H9 (cell line): ENCODE measurements around the gene CASK. TPM values are rescaled to one million over a fixed set of nuclear protein-coding genes. Genes with fewer than 3 reads are reported as not detected.

ENCODE experiments used
- DNase-seq: peaks from one replicate; pipeline ENCODE4 v3.0.0-alpha.2; 2017
- H2AFZ ChIP-seq: one replicate; pipeline ENCODE4 v1.6.1; 2013; ENCODE audit warnings: mild to moderate bottlenecking, low read length, control low read depth, moderate library complexity
- H2AK5ac ChIP-seq: 2 replicates; pipeline ENCODE4 v1.6.1; 2013; ENCODE audit warnings: low read length, control low read depth, mixed read lengths; ENCODE audit not compliant: insufficient read length
- H2BK120ac ChIP-seq: one replicate; pipeline ENCODE4 v1.6.1; 2013; ENCODE audit warnings: low read depth, mild to moderate bottlenecking, low read length, control low read depth, inconsistent platforms; ENCODE audit not compliant: poor library complexity, severe bottlenecking
- H2BK12ac ChIP-seq: 2 replicates; pipeline ENCODE4 v1.6.1; 2013; ENCODE audit warnings: low read length, control low read depth, mixed read lengths, low read depth; ENCODE audit not compliant: insufficient read length
- H2BK15ac ChIP-seq: 2 replicates; pipeline ENCODE4 v1.6.1; 2013; ENCODE audit warnings: low read depth, low read length, control low read depth
- H2BK20ac ChIP-seq: one replicate; pipeline ENCODE4 v1.6.1; 2013; ENCODE audit warnings: low read depth, mild to moderate bottlenecking, low read length, control low read depth, inconsistent platforms; ENCODE audit not compliant: poor library complexity, severe bottlenecking
- H2BK5ac ChIP-seq: 2 replicates; pipeline ENCODE4 v1.6.1; 2013; ENCODE audit warnings: low read length, control low read depth, mixed read lengths; ENCODE audit not compliant: insufficient read length
- H3K14ac ChIP-seq: 2 replicates; pipeline ENCODE4 v1.6.1; 2013; ENCODE audit warnings: low read length, control low read depth; ENCODE audit not compliant: insufficient read depth
- H3K18ac ChIP-seq: 2 replicates; pipeline ENCODE4 v1.6.1; 2013; ENCODE audit warnings: low read depth, mild to moderate bottlenecking, mixed read lengths, low read length, control low read depth; ENCODE audit not compliant: insufficient read length
- H3K23ac ChIP-seq: 2 replicates; pipeline ENCODE4 v1.6.1; 2013; ENCODE audit warnings: low read length, control low read depth, mixed read lengths, low read depth; ENCODE audit not compliant: insufficient read length
- H3K23me2 ChIP-seq: 2 replicates; pipeline ENCODE4 v1.6.1; 2013; ENCODE audit warnings: low read depth, mild to moderate bottlenecking, mixed read lengths, low read length, control low read depth; ENCODE audit not compliant: insufficient read length, poor library complexity, severe bottlenecking
- H3K27ac ChIP-seq: 2 replicates; pipeline ENCODE4 v1.5.1; 2013; ENCODE audit warnings: low read length, control low read depth, mixed read lengths, low read depth; ENCODE audit not compliant: insufficient read length
- H3K27me3 ChIP-seq: 2 replicates; pipeline ENCODE4 v1.6.1; 2013; ENCODE audit warnings: low read length, control low read depth, inconsistent platforms; ENCODE audit not compliant: insufficient read depth
- H3K4ac ChIP-seq: 2 replicates; pipeline ENCODE4 v1.6.1; 2013; ENCODE audit warnings: low read depth, mild to moderate bottlenecking, control low read depth, inconsistent platforms, low read length, moderate library complexity
- H3K4me1 ChIP-seq: 2 replicates; pipeline ENCODE4 v1.6.1; 2013; ENCODE audit warnings: low read length, control low read depth, inconsistent platforms; ENCODE audit not compliant: insufficient read depth
- H3K4me2 ChIP-seq: 2 replicates; pipeline ENCODE4 v1.6.1; 2013; ENCODE audit warnings: low read length, control low read depth, mixed read lengths; ENCODE audit not compliant: insufficient read length, insufficient read depth
- H3K56ac ChIP-seq: 2 replicates; pipeline ENCODE4 v1.6.1; 2013; ENCODE audit warnings: low read depth, mild to moderate bottlenecking, mixed read lengths, low read length, control low read depth; ENCODE audit not compliant: insufficient read length
- H3K79me1 ChIP-seq: 2 replicates; pipeline ENCODE4 v1.6.1; 2013; ENCODE audit warnings: low read depth, mild to moderate bottlenecking, moderate library complexity, low read length, control low read depth, inconsistent platforms; ENCODE audit not compliant: insufficient read depth, poor library complexity, severe bottlenecking
- H3K79me2 ChIP-seq: 2 replicates; pipeline ENCODE4 v1.6.1; 2013; ENCODE audit warnings: low read length, control low read depth, inconsistent platforms; ENCODE audit not compliant: insufficient read depth
- H3K9ac ChIP-seq: 2 replicates; pipeline ENCODE4 v1.6.1; 2013; ENCODE audit warnings: low read length, control low read depth, mixed read lengths; ENCODE audit not compliant: insufficient read length; ENCODE audit errors: extremely low read depth
- H3K9me3 ChIP-seq: one replicate; pipeline ENCODE4 v1.6.1; 2013; ENCODE audit warnings: low read depth, low read length, inconsistent platforms; ENCODE audit not compliant: control insufficient read depth
- H3T11ph ChIP-seq: one replicate; pipeline ENCODE4 v1.6.1; 2013; ENCODE audit warnings: mild to moderate bottlenecking, low read length, control low read depth, inconsistent platforms
- H4K20me1 ChIP-seq: one replicate; pipeline ENCODE4 v1.6.1; 2013; ENCODE audit not compliant: control insufficient read depth, insufficient read length, insufficient read depth
- H4K5ac ChIP-seq: 2 replicates; pipeline ENCODE4 v1.6.1; 2013; ENCODE audit warnings: low read depth, mild to moderate bottlenecking, mixed read lengths, low read length, control low read depth; ENCODE audit not compliant: insufficient read length
- H4K8ac ChIP-seq: replicated peaks from 2 replicates; pipeline ENCODE4 v1.6.1; 2013; ENCODE audit warnings: low read length, control low read depth, mixed read lengths, low read depth; ENCODE audit not compliant: insufficient read length
- H4K91ac ChIP-seq: 2 replicates; pipeline ENCODE4 v1.6.1; 2013; ENCODE audit warnings: low read depth, mild to moderate bottlenecking, moderate library complexity, mixed read lengths, low read length, control low read depth; ENCODE audit not compliant: insufficient read length
- H3K27ac Mint-ChIP-seq, 3 experiments: 2 replicates in 2 of 3; 3 replicates in 1 of 3; pipeline ENCODE4 v1.8.0; 2020 to 2021; ENCODE audit warnings: mixed read lengths in 3 of 3, mild to moderate bottlenecking in 1 of 3, moderate library complexity in 1 of 3
- H3K27me3 Mint-ChIP-seq: 2 replicates; pipeline ENCODE4 v1.8.0; 2021; ENCODE audit warnings: low read depth, mild to moderate bottlenecking, moderate library complexity, mixed read lengths
- H3K36me3 Mint-ChIP-seq, 3 experiments: 2 replicates in 2 of 3; 3 replicates in 1 of 3; pipeline ENCODE4 v1.8.0; 2020 to 2021; ENCODE audit warnings: low read depth in 3 of 3, mixed read lengths in 3 of 3; ENCODE audit not compliant: insufficient read depth in 1 of 3
- H3K4me1 Mint-ChIP-seq, 2 experiments: 2 replicates each; pipeline ENCODE4 v1.8.0; 2020; ENCODE audit warnings: mixed read lengths in 2 of 2
- H3K4me3 Mint-ChIP-seq, 2 experiments: 2 replicates in 1 of 2; 3 replicates in 1 of 2; pipeline ENCODE4 v1.8.0; 2020 to 2021; ENCODE audit warnings: mild to moderate bottlenecking in 2 of 2, mixed read lengths in 2 of 2, moderate library complexity in 1 of 2
- H3K9me3 Mint-ChIP-seq, 2 experiments: 2 replicates in 1 of 2; 3 replicates in 1 of 2; pipeline ENCODE4 v1.8.0; 2020; ENCODE audit warnings: mild to moderate bottlenecking in 2 of 2, mixed read lengths in 2 of 2, moderate library complexity in 1 of 2
- CTCF ChIP-seq: fragments of 200-600 bp; sonication (generic); conservative IDR thresholded peaks from 3 replicates; pipeline ENCODE4 v1.8.0; 2021; ENCODE audit warnings: antibody characterized with exemption, mild to moderate bottlenecking
- WGBS: extraction: QIAGEN DNeasy Blood & Tissue Kit; methylation state at CpG from one replicate; pipeline ENCODE4 v1.1.7; 2013; ENCODE audit warnings: missing lambda C conversion rate, low lambda C conversion rate, mixed read lengths; ENCODE audit not compliant: insufficient read length; ENCODE audit errors: extremely low coverage; 5-methylcytosine and 5-hydroxymethylcytosine counted together
- total RNA-seq: library from RNA; stranded (reverse); gene quantifications from 2 replicates; pipeline ENCODE4 v1.2.1, GENCODE V29; 2021

Gene CASK
- total RNA-seq, 1 experiment from 2014 or later = 44.1 TPM

GRCh38 chrX:41862562-41863184 is 60.7 kb downstream of the CASK start:
- Histone ChIP-seq H3K27me3 (no peaks in the 10 kb centered on the region), H2BK5ac (no peak overlapping the region), H2BK20ac (no peak overlapping the region), H3K23me2 (no peaks in the 10 kb centered on the region), H3K4me1 (peaks cover 5% of the 10 kb centered on the region; the same call in 1 of the 2 replicates), H3K79me2 (peaks cover 12% of the 10 kb centered on the region; the same call in 1 of the 2 replicates), H3T11ph (no peak overlapping the region), H2BK15ac (no peak overlapping the region), H4K91ac (no peak overlapping the region), H3K56ac (no peak overlapping the region), H2BK120ac (no peak overlapping the region), H3K14ac (no peak overlapping the region), H2AFZ (no peak overlapping the region), H3K79me1 (no peaks in the 10 kb centered on the region), H3K9ac (no peak overlapping the region), H3K27ac (no peak overlapping the region), H4K5ac (no peak overlapping the region), H4K8ac (no peak overlapping the region), H4K20me1 (peaks cover 3% of the 10 kb centered on the region), H3K18ac (no peak overlapping the region), H3K23ac (no peak overlapping the region), H3K9me3 (no peaks in the 10 kb centered on the region), H2BK12ac (no peak overlapping the region), H2AK5ac (no peak overlapping the region), H3K4me2 (no peak overlapping the region), H3K4ac (no peak overlapping the region)
- Mint-ChIP-seq H3K27ac (peak overlapping the region in 1 of 3 experiments; percentile 27; a peak in 2 of 7 replicates), H3K36me3 (peaks cover 0 to 8% (median 0%) of the 10 kb centered on the region in 3 experiments; a peak in 2 of 7 replicates), H3K27me3 (no peaks in the 10 kb centered on the region), H3K4me1 (peaks cover 3 to 13% of the 10 kb centered on the region in 2 experiments), H3K4me3 (no peak overlapping the region), H3K9me3 (peaks cover 17 to 20% of the 10 kb centered on the region in 2 experiments)
- no peak for TF ChIP-seq CTCF
- no peak for DNase-seq
- WGBS = no CpG with 5 or more reads among the region's 4 CpGs
